ENCODE results near the gene GPRASP2. TPM values are rescaled to one million over a fixed set of nuclear protein-coding genes. Genes with fewer than 3 reads are reported as not detected.

GPRASP2 gene
- total RNA-seq, 1 experiment from 2014 or later: 6.2 TPM

GRCh38 chrX:102745857-102746584 is 33.8 kb downstream of the GPRASP2 start:
- no peaks in the 10 kb centered on the region for H3K27me3 ChIP-seq (ENCODE audit: insufficient read depth, low read depth)
- no peak overlapping the region for H3K27ac ChIP-seq
- H3K9me2 ChIP-seq (ENCODE audit: insufficient read depth): no peaks in the 10 kb centered on the region
- H3K4me1 ChIP-seq (replicated peaks; ENCODE audit: insufficient read depth): no peaks in the 10 kb centered on the region
- H3F3A ChIP-seq (ENCODE audit: insufficient read depth, low read depth): no peaks in the 10 kb centered on the region
- no peaks in the 10 kb centered on the region for H3K9me3 ChIP-seq (ENCODE audit: insufficient read depth, low read depth)
- no peak overlapping the region for H3K4me3 ChIP-seq
- no peak overlapping the region for H3K4me2 ChIP-seq
- no TSS peak for BruUV-seq (replicated peaks)
- no peak overlapping the region for H2AFZ ChIP-seq
- no peaks in the 10 kb centered on the region for H3K36me3 ChIP-seq (ENCODE audit: low read depth)
- H3K79me2 ChIP-seq (ENCODE audit: low read depth): no peaks in the 10 kb centered on the region
- CTCF ChIA-PET: no interaction called here
- no peaks in the 10 kb centered on the region for H4K20me1 ChIP-seq (ENCODE audit: insufficient read depth)
- no peak for DNase-seq
- TF ChIP-seq CTCF (conservative IDR thresholded peaks at IDR 0.05): no peak
- TF ChIP-seq EZH2 (IDR thresholded peaks at IDR 0.05; ENCODE audit: low read depth): no peak
- intact Hi-C loops (cut with micrococcal nuclease; ENCODE audit: unreplicated experiment): no loop called here
- POLR2A ChIA-PET (ENCODE audit: unreplicated experiment): no interaction called here

DNA sequence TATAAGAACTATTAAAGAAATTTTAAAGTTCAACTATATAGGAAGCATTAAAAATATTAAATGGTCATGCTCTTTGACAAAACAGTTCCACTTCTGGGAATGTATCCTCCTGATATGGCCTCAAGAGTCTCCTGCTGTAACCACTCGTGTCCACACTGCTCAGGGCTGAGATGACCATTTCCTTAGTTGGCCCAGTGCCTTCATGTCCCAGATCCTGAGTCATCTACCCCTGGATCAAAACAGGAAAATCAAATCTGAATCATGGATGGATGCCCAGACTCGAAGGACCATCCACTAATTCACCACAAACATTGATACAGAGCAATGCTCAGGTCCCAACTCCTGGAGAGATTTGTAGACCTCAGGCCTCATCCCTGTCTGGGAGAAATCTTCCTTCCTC is 53.0 kb downstream of the GPRASP2 start:
- H3K27ac ChIP-seq: no peak overlapping the region
- CTCF ChIA-PET: no interaction called here
- no peaks in the 10 kb centered on the region for H3K36me3 ChIP-seq (ENCODE audit: low read depth)
- no TSS peak for BruUV-seq (replicated peaks)
- no peak overlapping the region for H3K4me2 ChIP-seq
- no peak for TF ChIP-seq EZH2 (IDR thresholded peaks at IDR 0.05; ENCODE audit: low read depth)
- TF ChIP-seq CTCF (conservative IDR thresholded peaks at IDR 0.05): no peak
- H3K9me2 ChIP-seq (ENCODE audit: insufficient read depth): no peaks in the 10 kb centered on the region
- POLR2A ChIA-PET (ENCODE audit: unreplicated experiment): no interaction called here
- H3K27me3 ChIP-seq (ENCODE audit: insufficient read depth, low read depth): no peaks in the 10 kb centered on the region
- peaks cover 12% of the 10 kb centered on the region for H3K79me2 ChIP-seq (ENCODE audit: low read depth)
- no peaks in the 10 kb centered on the region for H4K20me1 ChIP-seq (ENCODE audit: insufficient read depth)
- H3K4me1 ChIP-seq (replicated peaks; ENCODE audit: insufficient read depth): 0 out of 2 replicates have a peak, but pooled peaks cover 7% of the 10 kb centered on the region
- H3K4me3 ChIP-seq: no peak overlapping the region
- no peak overlapping the region for H2AFZ ChIP-seq
- no peak for DNase-seq
- intact Hi-C loops (cut with micrococcal nuclease; ENCODE audit: unreplicated experiment): no loop called here
- H3K9me3 ChIP-seq (ENCODE audit: insufficient read depth, low read depth): no peaks in the 10 kb centered on the region
- H3F3A ChIP-seq (ENCODE audit: insufficient read depth, low read depth): no peaks in the 10 kb centered on the region

DNA sequence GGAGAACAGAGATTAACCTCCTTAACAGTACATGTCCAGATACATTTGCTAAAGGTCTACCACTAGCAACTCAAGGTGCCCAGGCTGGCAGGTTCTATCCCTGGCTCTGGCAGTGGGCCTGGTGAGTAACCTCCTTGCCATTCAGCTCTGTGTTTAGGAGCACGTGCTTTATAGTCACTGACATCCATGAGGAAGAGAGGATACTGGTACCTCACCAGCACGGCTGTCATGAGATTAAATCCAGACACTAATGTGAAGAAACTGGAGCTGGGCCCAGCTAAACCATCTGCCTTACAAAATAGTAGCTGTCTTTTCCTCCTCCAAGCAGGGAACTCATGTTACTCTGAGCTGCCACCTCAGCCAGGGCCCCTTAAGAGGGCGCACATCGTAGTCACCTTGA is 53.6 kb downstream of the GPRASP2 start:
- DNase-seq: no peak
- peaks cover 18% of the 10 kb centered on the region for H3K79me2 ChIP-seq (ENCODE audit: low read depth)
- no peak overlapping the region for H3K4me3 ChIP-seq
- H3K27ac ChIP-seq: no peak overlapping the region
- no peaks in the 10 kb centered on the region for H3K36me3 ChIP-seq (ENCODE audit: low read depth)
- no peak overlapping the region for H2AFZ ChIP-seq
- intact Hi-C loops (cut with micrococcal nuclease; ENCODE audit: unreplicated experiment): no loop called here
- 0 out of 2 replicates have a peak, but pooled peaks cover 10% of the 10 kb centered on the region for H3K4me1 ChIP-seq (replicated peaks; ENCODE audit: insufficient read depth)
- no peaks in the 10 kb centered on the region for H3F3A ChIP-seq (ENCODE audit: insufficient read depth, low read depth)
- H3K9me3 ChIP-seq (ENCODE audit: insufficient read depth, low read depth): no peaks in the 10 kb centered on the region
- H4K20me1 ChIP-seq (ENCODE audit: insufficient read depth): no peaks in the 10 kb centered on the region
- no peak overlapping the region for H3K4me2 ChIP-seq
- ChIA-PET CTCF (no interaction called here), POLR2A (ENCODE audit: unreplicated experiment) (no interaction called here)
- TF ChIP-seq CTCF (conservative IDR thresholded peaks at IDR 0.05) (no peak), EZH2 (IDR thresholded peaks at IDR 0.05; ENCODE audit: low read depth) (no peak)
- BruUV-seq (replicated peaks): no TSS peak
- H3K27me3 ChIP-seq (ENCODE audit: insufficient read depth, low read depth): no peaks in the 10 kb centered on the region
- H3K9me2 ChIP-seq (ENCODE audit: insufficient read depth): no peaks in the 10 kb centered on the region
